Activated CD8-positive, alpha-beta memory T cell treated with anti-CD3 and anti-CD28 coated beads, Interleukin-2, amount 50 U/mL, for 1 hour (primary cell): Measurements from ENCODE around the gene RRBP1.

Experiments
- DNase-seq: peaks from one replicate; pipeline ENCODE4 v3.0.0-alpha.2; 2020; ENCODE audit errors: extremely low read depth

RRBP1 gene

GRCh38 chr20:17609811-17610377, 72.1 kb downstream of the RRBP1 start:
- no peak for DNase-seq

DNA sequence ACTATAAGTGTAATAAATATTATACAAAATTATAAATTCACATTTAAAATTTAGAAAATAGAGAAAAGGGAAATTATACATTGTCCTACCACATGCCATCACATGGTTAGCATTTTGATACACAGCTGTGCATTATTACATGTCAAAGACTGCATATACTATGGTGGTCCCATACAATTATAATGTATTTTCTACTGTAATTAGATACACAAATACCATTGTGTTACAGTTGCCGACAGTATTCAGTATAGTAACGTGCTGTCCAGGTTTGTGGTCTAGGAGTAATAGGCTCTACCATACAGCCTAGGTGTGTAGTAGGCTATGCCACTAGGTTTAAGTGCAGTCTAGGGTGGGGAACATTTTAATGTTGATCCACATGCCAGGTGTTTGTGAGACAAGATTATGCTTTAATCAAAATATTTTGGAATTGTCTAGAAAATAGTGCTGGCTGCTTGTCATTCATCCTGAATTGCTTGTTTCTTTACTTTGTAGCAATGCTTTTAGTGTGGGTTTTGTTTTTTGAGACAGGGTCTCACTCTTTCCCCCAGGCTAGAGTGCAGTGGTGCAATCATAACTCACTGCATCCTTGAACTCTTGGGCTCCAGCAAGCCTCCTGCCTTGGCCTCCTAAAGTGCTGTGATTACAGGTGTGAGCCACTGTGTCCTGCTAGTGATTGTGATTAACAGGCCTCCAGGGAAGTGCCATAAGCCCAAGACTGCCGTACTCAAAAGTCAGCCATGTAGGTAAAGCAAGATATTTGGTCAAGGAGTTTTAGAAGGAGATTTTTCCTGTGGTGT, 73.1 kb downstream of the RRBP1 start:
- no peak for DNase-seq

DNA sequence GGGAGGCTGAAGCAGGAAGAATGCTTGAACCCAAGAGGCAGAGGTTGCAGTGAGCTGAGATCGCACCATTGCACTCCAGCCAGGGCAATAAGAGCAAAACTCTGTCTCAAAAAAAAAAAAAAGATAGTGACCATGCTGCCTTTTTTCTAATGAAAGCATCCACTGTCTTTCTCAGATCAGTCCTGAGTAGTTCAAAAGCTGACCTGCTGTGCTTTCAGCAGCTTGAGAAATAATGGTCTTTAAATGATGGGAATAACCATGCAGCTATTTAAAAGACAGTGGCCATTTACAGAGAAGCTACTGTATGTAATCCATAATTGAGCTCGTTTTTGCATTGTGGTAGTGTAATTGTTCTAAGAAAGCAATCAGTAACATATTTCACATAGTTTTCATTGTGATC, 76.0 kb downstream of the RRBP1 start:
- no peak for DNase-seq

DNA sequence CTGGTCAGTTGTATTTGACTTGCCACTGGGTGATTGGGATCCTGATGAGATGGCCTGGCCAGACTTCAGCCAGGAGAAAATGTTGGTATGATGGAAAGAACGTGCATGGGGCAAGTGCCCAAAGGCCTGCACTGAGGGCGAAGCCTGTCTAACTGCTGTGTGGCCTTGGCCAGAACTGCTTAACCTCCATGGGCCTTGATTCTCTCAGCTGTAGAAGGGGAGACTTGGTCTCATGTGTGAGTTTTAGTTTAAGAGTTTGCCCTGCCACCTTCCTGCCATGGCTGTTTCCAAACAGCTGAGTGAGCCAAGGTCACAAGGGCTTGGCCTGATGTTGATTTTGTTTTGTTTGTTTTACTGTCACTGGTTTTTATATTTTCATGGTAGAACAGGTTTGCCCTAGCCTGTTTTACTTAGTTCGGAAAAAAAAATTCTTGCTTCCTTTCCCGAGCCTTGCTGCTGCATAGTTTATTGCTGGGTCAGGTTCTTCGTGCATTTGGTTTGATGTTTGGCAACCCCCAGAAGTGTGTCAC, 76.8 kb downstream of the RRBP1 start:
- no peak for DNase-seq

GRCh38 chr20:17602493-17602892, 79.5 kb downstream of the RRBP1 start:
- no peak for DNase-seq

GRCh38 chr20:17601957-17602356, 80.1 kb downstream of the RRBP1 start:
- DNase-seq: no peak

GRCh38 chr20:17598013-17598550, 84.0 kb downstream of the RRBP1 start:
- DNase-seq: no peak

DNA sequence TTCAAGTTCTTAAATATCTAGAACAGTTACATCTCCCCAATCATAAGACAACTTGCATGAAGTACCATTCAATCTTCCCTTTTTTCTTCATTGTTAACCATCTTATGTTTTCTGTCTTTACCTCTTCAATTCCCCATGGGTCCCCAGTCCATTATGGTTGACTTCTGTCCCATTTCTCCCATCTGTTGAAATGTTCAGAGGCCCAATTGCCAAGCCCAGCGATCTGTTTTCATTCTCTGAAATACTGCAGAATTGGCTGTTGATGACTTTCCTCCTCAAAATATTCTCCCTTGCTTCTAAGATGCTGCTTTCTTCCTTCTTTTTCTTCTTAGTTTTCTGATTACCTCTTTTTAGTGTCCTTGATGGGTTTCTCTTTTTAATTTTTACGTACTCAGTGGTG, 86.2 kb downstream of the RRBP1 start:
- DNase-seq: no peak

GRCh38 chr20:17594443-17594842, 87.6 kb downstream of the RRBP1 start:
- no peak for DNase-seq

GRCh38 chr20:17593902-17594301, 88.1 kb downstream of the RRBP1 start:
- DNase-seq: no peak

- DNase-seq: no peak
Measured at GRCh38 chr20:17590245-17590644, 91.8 kb downstream of the RRBP1 start.

DNA sequence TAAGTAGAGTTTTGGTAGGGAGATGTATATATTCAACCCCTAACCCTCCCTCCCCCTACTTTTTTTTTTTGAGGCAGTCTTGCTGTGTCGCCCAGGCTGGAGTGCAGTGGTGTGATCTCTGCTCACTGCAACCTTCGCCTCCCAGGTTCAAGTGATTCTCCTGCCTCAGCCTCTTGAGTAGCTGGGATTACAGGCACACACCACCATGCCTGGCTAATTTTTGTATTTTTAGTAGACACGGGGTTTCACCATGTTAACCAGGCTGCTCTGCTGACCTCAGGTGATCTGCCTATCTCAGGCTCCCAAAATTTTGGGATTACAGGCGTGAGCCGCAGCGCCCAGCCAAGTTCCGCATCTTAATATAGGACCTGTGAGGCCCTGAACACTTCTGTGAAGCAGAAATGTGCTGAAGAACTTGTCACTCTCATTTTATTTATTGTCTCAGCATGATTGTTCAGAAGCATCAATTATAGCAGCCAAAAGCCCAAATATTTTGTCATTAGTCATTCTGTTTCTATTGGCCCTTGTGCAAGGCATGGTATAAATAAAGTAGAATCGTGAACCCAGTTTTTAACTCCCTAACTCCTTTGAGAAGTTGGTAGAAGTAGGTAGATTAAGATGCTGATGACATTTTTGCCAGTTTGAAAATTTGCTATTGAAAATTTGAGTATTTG, 92.7 kb downstream of the RRBP1 start:
- no peak for DNase-seq

GRCh38 chr20:17587824-17588223, 94.2 kb downstream of the RRBP1 start:
- DNase-seq: no peak

DNA sequence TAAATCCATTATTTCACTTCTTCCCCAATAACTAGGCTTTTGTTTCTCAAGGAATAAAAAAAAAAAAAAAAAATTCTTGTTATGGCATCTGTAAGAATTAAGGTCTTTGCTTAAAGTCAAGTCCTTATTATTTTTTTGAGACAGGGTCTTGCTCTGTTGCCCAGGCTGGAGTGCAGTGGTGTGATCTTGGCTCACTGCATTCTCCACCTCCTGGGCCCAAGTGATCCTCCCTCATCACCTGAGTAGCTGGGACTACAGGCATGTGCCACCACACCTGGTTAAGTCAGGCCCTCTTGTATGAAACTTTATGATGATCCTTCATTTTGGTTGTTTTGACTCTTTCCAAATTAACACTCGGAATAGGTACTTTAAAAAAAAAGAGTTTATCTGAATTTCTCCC, 94.9 kb downstream of the RRBP1 start:
- DNase-seq: no peak

GRCh38 chr20:17586250-17586649, 95.8 kb downstream of the RRBP1 start:
- no peak for DNase-seq

DNA sequence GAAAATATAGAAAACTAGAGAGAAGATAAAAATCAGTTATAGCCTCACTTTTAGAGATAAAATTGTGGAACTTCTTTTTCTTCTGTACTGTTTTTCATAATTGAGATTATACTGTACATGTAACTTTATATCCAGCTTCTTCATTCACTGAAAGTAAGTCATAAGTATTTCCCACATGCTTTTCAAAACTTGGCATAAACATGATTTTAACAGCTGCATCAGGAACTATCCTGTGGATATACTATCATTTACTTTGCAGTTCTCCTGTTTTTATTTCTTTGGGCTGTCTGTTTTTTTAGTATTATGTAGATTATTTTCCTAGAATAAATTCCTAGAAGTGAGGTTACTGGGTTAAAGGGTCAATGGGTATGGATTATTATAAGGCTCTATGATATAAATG, 97.4 kb downstream of the RRBP1 start:
- no peak for DNase-seq

GRCh38 chr20:17583126-17583525, 98.9 kb downstream of the RRBP1 start:
- no peak for DNase-seq

DNA sequence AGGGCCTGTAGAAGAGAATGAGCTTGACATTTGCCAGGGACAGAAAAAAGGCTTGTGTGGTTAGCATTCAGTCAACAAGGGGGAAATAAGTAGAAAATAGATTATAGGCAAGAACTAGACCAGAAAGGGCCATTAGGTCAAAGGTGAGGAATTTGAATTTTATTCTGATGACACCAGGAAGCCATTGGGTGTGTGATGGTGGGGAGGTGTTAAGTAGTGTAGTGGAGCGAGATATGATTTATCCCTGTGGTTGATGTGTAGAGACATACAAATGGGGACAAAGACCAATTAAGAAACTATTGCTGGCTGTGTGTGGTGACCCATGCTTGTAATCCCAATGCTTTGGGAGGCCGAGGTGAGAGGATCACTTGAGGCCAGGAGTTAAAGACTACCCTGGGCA, 101.1 kb downstream of the RRBP1 start:
- DNase-seq: no peak

DNA sequence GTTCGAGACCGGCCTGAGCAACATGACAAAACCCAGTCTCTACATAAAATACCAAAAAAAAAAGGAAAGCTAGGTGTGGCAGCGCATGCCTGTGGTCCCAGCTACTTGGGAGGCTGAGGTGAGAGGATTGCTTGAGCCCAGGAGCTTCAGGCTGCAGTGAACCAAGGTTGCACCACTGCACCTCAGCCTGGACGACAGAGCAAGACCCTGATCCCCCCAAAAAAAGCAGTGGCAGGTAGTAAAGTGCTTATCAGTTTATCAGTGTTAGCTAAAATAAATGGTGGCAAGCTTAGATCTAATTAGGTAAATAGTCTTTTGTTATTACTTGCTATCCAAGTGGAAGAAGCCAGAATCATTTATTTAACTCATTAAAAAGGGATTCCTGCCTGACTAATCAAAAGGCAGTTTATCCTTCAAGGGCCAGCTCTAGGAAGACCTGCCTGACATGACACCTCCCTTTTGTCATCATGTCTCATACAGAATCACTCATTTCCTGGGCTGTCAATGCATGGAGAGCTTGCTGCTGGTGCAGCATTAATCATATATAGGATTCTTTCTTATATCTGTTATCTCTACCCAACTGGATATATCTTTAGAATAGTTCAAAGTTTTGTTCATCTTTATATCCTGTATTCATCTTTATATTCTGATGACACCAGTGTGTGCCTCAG, 102.5 kb downstream of the RRBP1 start:
- DNase-seq: no peak

DNA sequence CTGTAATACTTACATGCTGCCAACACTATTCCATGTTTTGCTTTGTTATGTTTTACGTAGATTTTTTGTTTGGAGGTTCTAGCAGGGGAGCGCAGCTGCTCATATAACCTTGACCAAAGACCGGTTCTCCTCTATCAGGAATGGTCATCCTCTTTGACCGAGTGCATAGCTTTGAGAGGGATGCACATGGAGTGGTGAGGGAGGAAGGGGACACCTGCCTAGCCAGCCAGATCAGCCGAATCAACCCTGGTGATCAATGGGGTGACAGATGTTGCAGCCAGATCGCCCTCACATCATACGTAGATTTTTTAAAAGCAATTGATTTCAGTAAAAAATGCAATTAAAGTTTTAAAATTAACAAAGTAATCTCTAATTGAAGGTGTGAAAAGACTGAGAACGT, 105.8 kb downstream of the RRBP1 start:
- DNase-seq: no peak

- DNase-seq: no peak
Measured at GRCh38 chr20:17573463-17573862, 108.6 kb downstream of the RRBP1 start.

DNA sequence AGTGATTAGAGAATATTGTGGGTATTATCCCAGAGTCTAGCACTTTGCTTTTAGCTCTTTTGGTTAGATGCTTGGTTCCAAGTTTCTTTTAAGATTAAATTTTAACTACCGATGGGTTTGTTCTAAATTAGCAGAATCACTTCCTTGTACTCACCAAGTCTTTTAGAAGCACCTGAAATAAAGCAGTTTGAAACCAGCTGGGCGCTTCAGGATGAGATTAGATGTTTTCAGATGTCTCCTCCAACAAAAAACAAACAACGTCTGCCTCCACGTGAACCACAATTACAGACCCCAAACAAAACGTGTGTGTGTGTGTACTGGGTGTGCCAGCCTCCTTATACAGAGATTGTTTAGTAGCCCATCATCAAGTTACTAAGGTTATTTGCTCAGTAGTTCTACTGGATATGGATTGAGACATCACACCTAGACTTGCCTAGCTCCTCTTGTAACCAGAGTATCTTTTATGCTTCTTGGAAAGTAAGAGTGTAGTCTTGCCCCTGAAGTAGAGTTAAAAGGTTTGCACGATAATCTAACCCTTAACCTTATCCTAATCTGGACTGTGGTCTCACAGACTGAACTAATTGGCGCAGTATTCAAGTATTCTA, 109.9 kb downstream of the RRBP1 start:
- no peak for DNase-seq
